H1 (cell line): ENCODE measurements around the gene RASGRF1. TPM values are rescaled to one million over a fixed set of nuclear protein-coding genes. Genes with fewer than 3 reads are reported as not detected.

Experiments used
- CTCF ChIA-PET: fragments of 300-600 bp; sonication (Branson Sonifier 250); formaldehyde crosslinking; loops from one replicate; lab custom pipeline; 2021; ENCODE audit not compliant: partially characterized antibody; lab: Charles Lee
- POLR2A ChIA-PET: fragments of 300-600 bp; sonication (Branson Sonifier 250); formaldehyde crosslinking; loops from one replicate; lab custom pipeline; 2021; ENCODE audit warnings: inconsistent platforms; ENCODE audit not compliant: partially characterized antibody; lab: Charles Lee
- DNase-seq, 2 experiments: peaks; one replicate each; pipeline versions ENCODE4 v3.0.0 to v3.0.0-alpha.2; 2010 to 2022; ENCODE audit warnings: low spot score in 2 of 2, low read depth in 1 of 2, mixed read lengths in 1 of 2
- FAIRE-seq: peaks from 2 replicates; lab custom pipeline; 2011; peaks lifted over from hg19 to GRCh38; lab: Jason Lieb, UNC
- H2AFZ ChIP-seq: 2 replicates; pipeline ENCODE4 v1.8.1; 2012; ENCODE audit warnings: low read length, inconsistent platforms
- H2AK5ac ChIP-seq: 2 replicates; pipeline ENCODE4 v1.6.1; 2013; ENCODE audit warnings: low read depth, low read length
- H2BK120ac ChIP-seq: replicated peaks from 2 replicates; pipeline ENCODE3; 2013; ENCODE audit warnings: low read depth, low read length, inconsistent platforms
- H2BK12ac ChIP-seq: 2 replicates; pipeline ENCODE4 v1.6.1; 2013; ENCODE audit warnings: low read depth, low read length
- H2BK15ac ChIP-seq: 2 replicates; pipeline ENCODE4 v1.6.1; 2013; ENCODE audit warnings: low read length
- H2BK20ac ChIP-seq: 2 replicates; pipeline ENCODE4 v1.6.1; 2013; ENCODE audit warnings: low read length
- H2BK5ac ChIP-seq: 2 replicates; pipeline ENCODE4 v1.6.1; 2013; ENCODE audit warnings: low read depth, low read length
- H3K14ac ChIP-seq: 2 replicates; pipeline ENCODE4 v1.6.1; 2013; ENCODE audit warnings: inconsistent platforms; ENCODE audit not compliant: insufficient read length
- H3K18ac ChIP-seq: 2 replicates; pipeline ENCODE4 v1.6.1; 2013; ENCODE audit warnings: low read length; ENCODE audit errors: extremely low read depth
- H3K23ac ChIP-seq: 2 replicates; pipeline ENCODE4 v1.6.1; 2013; ENCODE audit warnings: inconsistent platforms; ENCODE audit not compliant: insufficient read length
- H3K23me2 ChIP-seq: 2 replicates; pipeline ENCODE4 v1.6.1; 2013; ENCODE audit warnings: low read depth, low read length
- H3K27ac ChIP-seq: 2 replicates; pipeline ENCODE4 v1.6.1; 2011; ENCODE audit warnings: low read depth, low read length, inconsistent platforms
- H3K27me3 ChIP-seq, 4 experiments: replicated peaks in 1 of 4; 1 replicate in 1 of 4; 2 replicates in 3 of 4; pipeline versions ENCODE4 v1.6.1 to v1.8.1; 2011 to 2013; ENCODE audit warnings: low read length in 3 of 4, mild to moderate bottlenecking in 3 of 4, inconsistent platforms in 2 of 4, mixed read lengths in 2 of 4, moderate library complexity in 1 of 4; ENCODE audit not compliant: control insufficient read depth in 3 of 4, insufficient read depth in 3 of 4; ENCODE audit errors: extremely low read depth in 1 of 4
- H3K36me3 ChIP-seq, 4 experiments: 2 replicates each; pipeline versions ENCODE4 v1.6.1 to v1.8.1; 2011 to 2013; ENCODE audit warnings: mild to moderate bottlenecking in 4 of 4, low read length in 3 of 4, moderate library complexity in 2 of 4, control low read depth in 1 of 4, inconsistent platforms in 1 of 4; ENCODE audit not compliant: insufficient read depth in 4 of 4, control insufficient read depth in 2 of 4
- H3K4ac ChIP-seq: replicated peaks from 2 replicates; pipeline ENCODE3; 2013; ENCODE audit warnings: low read length, low read depth, mixed read lengths, inconsistent platforms; ENCODE audit not compliant: insufficient read length
- H3K4me1 ChIP-seq, 4 experiments: replicated peaks in 1 of 4; 1 replicate in 1 of 4; 2 replicates in 3 of 4; pipeline versions ENCODE4 v1.6.1 to v1.8.1; 2011 to 2013; ENCODE audit warnings: low read length in 3 of 4, inconsistent platforms in 2 of 4, mixed read lengths in 1 of 4; ENCODE audit not compliant: insufficient read depth in 4 of 4, control insufficient read depth in 3 of 4
- H3K4me2 ChIP-seq, 2 experiments: 2 replicates each; pipeline versions ENCODE4 v1.6.1 to v1.8.1; 2011 to 2013; ENCODE audit warnings: low read depth in 2 of 2, low read length in 2 of 2, control low read depth in 1 of 2, inconsistent platforms in 1 of 2, mild to moderate bottlenecking in 1 of 2; ENCODE audit not compliant: insufficient read depth in 1 of 2
- H3K4me3 ChIP-seq, 4 experiments: fragments of 200-600, 300-600 bp in 1 of 4; sonication (generic), shearing (Covaris generic), sonication (Bioruptor Twin) in 1 of 4; 2 replicates each; pipeline versions ENCODE4 v1.5.1 to v1.8.1; 2011 to 2016; ENCODE audit warnings: low read length in 4 of 4, low read depth in 3 of 4, control low read depth in 2 of 4, inconsistent platforms in 2 of 4, mild to moderate bottlenecking in 2 of 4, mixed read lengths in 1 of 4, moderate library complexity in 1 of 4; ENCODE audit not compliant: insufficient read depth in 2 of 4; ENCODE audit errors: extremely low read depth in 1 of 4
- H3K56ac ChIP-seq: replicated peaks from 2 replicates; pipeline ENCODE3; 2013; ENCODE audit warnings: low read depth, mild to moderate bottlenecking, mixed read lengths, low read length, inconsistent platforms; ENCODE audit not compliant: insufficient read length
- H3K79me1 ChIP-seq: 2 replicates; pipeline ENCODE4 v1.6.1; 2013; ENCODE audit warnings: low read depth, low read length, control low read depth
- H3K79me2 ChIP-seq, 2 experiments: 2 replicates each; pipeline versions ENCODE4 v1.6.1 to v1.8.1; 2012 to 2013; ENCODE audit warnings: low read length in 2 of 2, mild to moderate bottlenecking in 2 of 2, inconsistent platforms in 1 of 2; ENCODE audit not compliant: insufficient read depth in 2 of 2, control insufficient read depth in 1 of 2
- H3K9ac ChIP-seq, 4 experiments: replicated peaks in 1 of 4; 1 replicate in 1 of 4; 2 replicates in 3 of 4; pipeline versions ENCODE4 v1.6.1 to v1.8.1; 2011 to 2013; ENCODE audit warnings: low read depth in 3 of 4, low read length in 3 of 4, control low read depth in 2 of 4, mild to moderate bottlenecking in 2 of 4, moderate library complexity in 2 of 4, inconsistent platforms in 1 of 4; ENCODE audit errors: extremely low read depth in 1 of 4
- H3K9me3 ChIP-seq, 2 experiments: 2 replicates each; pipeline versions ENCODE4 v1.6.1 to v1.8.1; 2012 to 2013; ENCODE audit warnings: mild to moderate bottlenecking in 2 of 2, moderate library complexity in 2 of 2, control low read depth in 1 of 2, inconsistent platforms in 1 of 2, low read depth in 1 of 2, low read length in 1 of 2, mixed read lengths in 1 of 2; ENCODE audit not compliant: insufficient read depth in 2 of 2
- H4K20me1 ChIP-seq, 2 experiments: replicated peaks in 1 of 2; 2 replicates each; pipeline versions ENCODE3 to v1.8.1; 2011 to 2013; ENCODE audit warnings: inconsistent platforms in 2 of 2, low read length in 2 of 2, mild to moderate bottlenecking in 1 of 2; ENCODE audit not compliant: insufficient read depth in 2 of 2, control insufficient read depth in 1 of 2
- H4K5ac ChIP-seq: 2 replicates; pipeline ENCODE4 v1.6.1; 2013; ENCODE audit warnings: low read length, low read depth, mixed read lengths, inconsistent platforms; ENCODE audit not compliant: insufficient read length
- H4K8ac ChIP-seq: 2 replicates; pipeline ENCODE4 v1.8.0; 2013; ENCODE audit warnings: mild to moderate bottlenecking, moderate library complexity, low read length, inconsistent platforms; ENCODE audit not compliant: insufficient read depth; ENCODE audit errors: extremely low read depth
- H4K91ac ChIP-seq: replicated peaks from 2 replicates; pipeline ENCODE3; 2013; ENCODE audit warnings: low read length, mixed read lengths, inconsistent platforms; ENCODE audit not compliant: insufficient read length
- KDM4A ChIP-seq: IDR thresholded peaks from one replicate; pipeline ENCODE4 v1.7.1; 2012; ENCODE audit warnings: low read depth, mild to moderate bottlenecking, moderate library complexity, low read length, inconsistent platforms; ENCODE audit not compliant: severe bottlenecking
- WGBS, 2 experiments: shearing (Covaris generic) in 1 of 2; methylation state at CpG; one replicate each; pipeline versions ENCODE4 v1.1.6 to v1.1.7; 2013 to 2015; ENCODE audit warnings: low lambda C conversion rate in 2 of 2, mixed read lengths in 2 of 2, inconsistent platforms in 1 of 2, low coverage in 1 of 2, missing lambda C conversion rate in 1 of 2; ENCODE audit not compliant: insufficient replicate concordance in 2 of 2, insufficient coverage in 1 of 2, insufficient read length in 1 of 2; ENCODE audit errors: extremely low coverage in 1 of 2, missing lambda C conversion rate in 1 of 2; 5-methylcytosine and 5-hydroxymethylcytosine counted together
- polyA plus RNA-seq, 7 experiments: library from polyadenylated mRNA; depleted of rRNA in 3 of 7; stranded (reverse) in 5 of 7; unstranded in 2 of 7; fragments of >200 nt in 5 of 7; fragments of 200-250 nt in 2 of 7; gene quantifications; 1 replicate in 5 of 7; 2 replicates in 1 of 7; 4 replicates in 1 of 7; pipeline versions ENCODE4 v1.2.1 to v1.2.3, GENCODE V29; 2011 to 2013; ENCODE audit warnings: missing spikeins in 2 of 7, mixed read lengths in 2 of 7
- total RNA-seq: library from RNA; stranded (reverse); fragmentation: NEBNext Ultra II Directional; extraction: Animal tissue kit (Norgen Biotek cat#: 25700); gene quantifications from 2 replicates; pipeline ENCODE4 v1.2.1, GENCODE V29; 2021

RASGRF1 gene
- total and polyA plus RNA-seq, 2 of the 8 experiments (the other 6 are each of a cell fraction or from before 2014, with no cell fraction given), result 0.42 to 0.67 TPM

DNA sequence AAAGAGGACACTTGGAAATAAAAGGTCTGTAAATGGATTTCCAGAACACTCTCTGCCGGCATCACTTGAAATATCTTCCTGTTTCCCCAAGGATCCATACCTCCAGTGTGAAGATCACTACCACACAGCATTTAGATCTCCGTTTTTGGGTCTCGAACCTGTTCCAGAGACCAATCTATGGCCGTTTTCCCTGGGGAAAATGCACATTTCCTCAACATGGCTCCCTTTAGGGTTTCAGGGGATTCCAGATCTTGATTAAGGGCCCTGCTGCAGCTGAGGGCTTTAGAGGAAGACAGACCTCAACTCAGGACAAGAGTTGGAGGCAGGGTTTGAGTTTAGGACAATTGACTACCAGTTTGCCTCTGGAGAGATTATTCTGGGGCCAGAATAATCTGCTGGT, 147.8 kb downstream of the RASGRF1 start:
- FAIRE-seq (no peak), DNase-seq (no peak)
- Histone ChIP-seq H3K14ac (no peak overlapping the region), H2AFZ (no peak overlapping the region), H3K27me3 (peaks cover 0 to 12% (median 11%) of the 10 kb centered on the region in 4 experiments; a peak in 5 of 7 replicates), H3K23me2 (peaks cover 8% of the 10 kb centered on the region; the same call in 1 of the 2 replicates), H2BK20ac (no peak overlapping the region), H4K91ac (no peak overlapping the region), H3K56ac (no peak overlapping the region), H4K5ac (no peak overlapping the region), H3K9me3 (no peaks in the 10 kb centered on the region), H3K4me2 (no peak overlapping the region), H2BK12ac (no peak overlapping the region), H4K20me1 (no peaks in the 10 kb centered on the region), H3K36me3 (no peaks in the 10 kb centered on the region), H3K79me1 (no peaks in the 10 kb centered on the region), H2BK15ac (no peak overlapping the region), H3K9ac (no peak overlapping the region), H3K27ac (no peak overlapping the region), H3K4me1 (peaks cover 0 to 16% (median 10%) of the 10 kb centered on the region in 4 experiments; a peak in 5 of 7 replicates), H3K4ac (no peak overlapping the region), H3K79me2 (no peaks in the 10 kb centered on the region), H2BK5ac (no peak overlapping the region), H2BK120ac (no peak overlapping the region), H4K8ac (no peak overlapping the region), H3K18ac (no peak overlapping the region), H2AK5ac (no peak overlapping the region), H3K23ac (no peak overlapping the region), H3K4me3 (no peak overlapping the region)
- whole genome bisulfite sequencing, 2 experiments, result 92% methylated on average over 4 of the region's 4 CpGs; no CpG with 5 or more reads in 1 of the 2 experiments
- ChIA-PET CTCF (interaction anchor here (0.8 to 2.6 kb wide), 4 partner anchors 12 to 37 kb away, joined by 3 to 13 read pairs (median 4); no protein-coding TSS in a partner anchor), POLR2A (no interaction called here)
- TF ChIP-seq KDM4A, result no peak
